Measurements from ENCODE around the gene CASQ1. TPM values are rescaled to one million over a fixed set of nuclear protein-coding genes. Genes with fewer than 3 reads are reported as not detected.
A peak's percentile ranks its signal among the peaks of the same experiment; 100 is the strongest.

The CASQ1 gene
- 0.27 TPM for total RNA-seq
- long read RNA-seq: 0 reads

DNA sequence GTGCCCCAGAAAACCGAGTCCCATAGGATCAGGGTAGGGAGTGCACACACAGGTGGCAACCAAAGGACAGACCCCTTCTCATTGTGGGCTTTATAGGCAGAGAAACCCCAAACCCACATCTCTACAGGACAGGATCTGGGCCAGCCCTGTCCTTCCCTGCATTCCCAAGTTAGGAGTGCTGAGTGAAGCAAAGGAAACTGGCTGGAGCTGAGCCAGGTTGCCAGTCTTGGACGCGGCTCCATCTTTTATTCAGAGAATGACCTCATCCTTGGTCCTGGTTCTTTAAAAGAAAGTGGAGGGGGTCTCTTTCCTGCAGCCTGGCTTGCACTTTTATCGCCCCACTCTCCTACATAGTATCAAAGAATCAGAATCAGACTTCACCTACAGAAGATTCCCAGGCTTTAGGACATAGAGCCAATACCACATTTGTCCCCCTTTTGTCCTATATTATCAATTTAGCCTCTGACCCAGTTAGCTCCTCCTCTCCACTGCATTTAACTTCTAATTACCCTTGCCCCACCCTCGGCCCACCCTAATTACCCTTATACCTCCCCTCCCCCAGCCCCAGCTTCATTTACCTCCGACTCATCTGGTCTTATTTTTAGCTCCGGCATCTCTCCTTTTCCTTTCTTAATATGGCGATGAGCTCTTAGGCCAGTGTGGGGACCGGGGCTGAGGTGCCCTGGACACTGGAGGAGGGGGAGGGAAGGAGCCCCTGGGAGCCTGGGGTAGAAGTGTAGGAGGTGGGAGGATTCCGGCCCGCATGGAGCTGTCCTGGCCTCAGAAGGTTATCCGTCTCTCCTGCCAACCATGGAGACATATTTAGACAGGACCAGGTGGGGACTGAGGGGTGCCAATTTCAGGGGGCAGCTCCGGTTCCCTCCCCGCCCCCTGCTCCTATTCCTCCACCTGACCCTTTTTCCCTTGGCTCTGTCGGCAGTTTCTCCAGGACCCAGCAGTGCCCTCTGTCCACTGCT, at the start of gene CASQ1:
CASQ1 (plus strand) TSS at position 927 of the 977 bp plus-strand sequence. CDS start 177 bp downstream, outside the sequence.
- TF ChIP-seq, protein P1, sequence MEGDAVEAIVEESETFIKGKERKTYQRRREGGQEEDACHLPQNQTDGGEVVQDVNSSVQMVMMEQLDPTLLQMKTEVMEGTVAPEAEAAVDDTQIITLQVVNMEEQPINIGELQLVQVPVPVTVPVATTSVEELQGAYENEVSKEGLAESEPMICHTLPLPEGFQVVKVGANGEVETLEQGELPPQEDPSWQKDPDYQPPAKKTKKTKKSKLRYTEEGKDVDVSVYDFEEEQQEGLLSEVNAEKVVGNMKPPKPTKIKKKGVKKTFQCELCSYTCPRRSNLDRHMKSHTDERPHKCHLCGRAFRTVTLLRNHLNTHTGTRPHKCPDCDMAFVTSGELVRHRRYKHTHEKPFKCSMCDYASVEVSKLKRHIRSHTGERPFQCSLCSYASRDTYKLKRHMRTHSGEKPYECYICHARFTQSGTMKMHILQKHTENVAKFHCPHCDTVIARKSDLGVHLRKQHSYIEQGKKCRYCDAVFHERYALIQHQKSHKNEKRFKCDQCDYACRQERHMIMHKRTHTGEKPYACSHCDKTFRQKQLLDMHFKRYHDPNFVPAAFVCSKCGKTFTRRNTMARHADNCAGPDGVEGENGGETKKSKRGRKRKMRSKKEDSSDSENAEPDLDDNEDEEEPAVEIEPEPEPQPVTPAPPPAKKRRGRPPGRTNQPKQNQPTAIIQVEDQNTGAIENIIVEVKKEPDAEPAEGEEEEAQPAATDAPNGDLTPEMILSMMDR (IDR thresholded peaks at IDR 0.05): no peak
- Histone ChIP-seq H3K9me3 (no peaks in the 10 kb centered on the region), H3K4me3 (no peak within 1 kb of the TSS), H3K27me3 (ENCODE audit: low read depth) (no peaks in the 10 kb centered on the region), H3K36me3 (no peaks in the 10 kb centered on the region), H3K4me1 (peaks cover 9% of the 10 kb centered on the region), H3K27ac (no peak within 1 kb of the TSS)
- intact Hi-C loops (cut with DNase I): no loop called here
- DNase-seq: no peak
- no peak for ATAC-seq

DNA sequence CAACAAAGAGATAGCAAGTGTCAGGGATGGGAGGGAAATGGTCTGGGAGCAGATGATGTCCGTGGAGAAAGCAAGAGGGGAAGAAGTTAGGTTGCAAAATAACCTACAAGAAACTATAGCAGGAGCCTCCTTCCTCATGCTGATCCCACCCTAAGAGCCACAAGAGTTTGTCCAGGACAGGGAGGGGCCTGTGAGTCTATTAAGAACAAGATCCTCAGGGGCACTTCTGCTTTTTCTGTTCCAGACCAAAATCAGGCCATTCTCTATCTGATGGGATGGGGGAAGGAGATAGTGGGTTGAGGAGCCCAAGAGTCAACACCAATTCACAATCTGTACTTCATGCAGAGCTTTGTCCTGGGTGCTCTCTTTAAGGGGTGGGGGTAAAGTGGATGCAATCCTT, 46.7 kb upstream of the CASQ1 start:
- H3K4me3 ChIP-seq: no peak overlapping the region
- no peaks in the 10 kb centered on the region for H3K36me3 ChIP-seq
- H3K27me3 ChIP-seq (ENCODE audit: low read depth): no peaks in the 10 kb centered on the region
- H3K27ac ChIP-seq: no peak overlapping the region
- TF ChIP-seq, protein P1 (IDR thresholded peaks at IDR 0.05): no peak
- H3K4me1 ChIP-seq: no peaks in the 10 kb centered on the region
- DNase-seq (no peak), ATAC-seq (peak; percentile 40 to 82)
- intact Hi-C loops (cut with DNase I): no loop called here
- no peaks in the 10 kb centered on the region for H3K9me3 ChIP-seq

DNA sequence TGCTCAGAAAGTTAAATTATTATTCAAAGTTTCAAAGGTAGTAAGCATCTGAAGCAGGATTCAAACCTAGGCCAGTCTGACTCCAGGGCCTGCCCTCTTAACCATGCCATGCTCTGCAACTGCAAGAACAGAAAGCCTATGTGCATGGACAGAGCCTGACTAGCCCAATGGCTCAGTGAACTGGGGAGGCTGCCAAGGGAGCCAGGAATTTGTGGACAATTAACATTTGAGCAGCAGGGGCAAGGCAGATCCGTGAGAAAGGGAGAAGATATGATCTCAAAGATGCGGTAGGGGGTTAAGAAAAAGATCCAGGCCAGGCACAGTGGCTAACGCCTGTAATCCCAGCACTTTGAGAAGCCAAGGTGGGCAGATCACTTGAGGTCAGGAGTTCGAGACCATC, 45.5 kb upstream of the CASQ1 start:
- ATAC-seq (no peak), DNase-seq (no peak)
- intact Hi-C loops (cut with DNase I): no loop called here
- Histone ChIP-seq H3K9me3 (no peaks in the 10 kb centered on the region), H3K27ac (no peak overlapping the region), H3K4me3 (no peak overlapping the region), H3K4me1 (no peaks in the 10 kb centered on the region), H3K27me3 (ENCODE audit: low read depth) (no peaks in the 10 kb centered on the region), H3K36me3 (no peaks in the 10 kb centered on the region)
- TF ChIP-seq, protein P1 (IDR thresholded peaks at IDR 0.05): no peak

DNA sequence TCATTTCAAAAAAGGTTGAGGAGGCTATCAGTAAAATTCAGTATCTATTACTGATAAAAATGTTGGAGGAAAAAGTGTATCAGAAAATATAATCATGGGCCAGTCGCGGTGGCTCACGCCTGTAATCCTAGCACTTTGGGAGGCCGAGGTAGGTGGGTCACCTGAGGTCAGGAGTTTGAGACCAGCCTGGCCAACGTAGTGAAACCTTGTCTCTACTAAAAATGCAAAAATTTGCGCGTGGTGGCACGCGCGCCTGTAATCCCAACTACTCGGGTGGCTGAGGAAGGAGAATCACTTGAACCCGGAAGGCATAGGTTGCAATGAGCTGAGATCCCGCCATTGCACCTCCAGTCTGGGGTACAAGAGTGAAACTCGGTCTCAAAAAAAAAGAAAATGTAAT, 44.3 kb upstream of the CASQ1 start:
- H3K4me1 ChIP-seq: no peaks in the 10 kb centered on the region
- DNase-seq: no peak
- intact Hi-C loops (cut with DNase I): no loop called here
- no peak overlapping the region for H3K27ac ChIP-seq
- no peak for ATAC-seq
- TF ChIP-seq, protein P1 (IDR thresholded peaks at IDR 0.05): no peak
- no peaks in the 10 kb centered on the region for H3K27me3 ChIP-seq (ENCODE audit: low read depth)
- H3K4me3 ChIP-seq: no peak overlapping the region
- no peaks in the 10 kb centered on the region for H3K36me3 ChIP-seq
- H3K9me3 ChIP-seq: no peaks in the 10 kb centered on the region

DNA sequence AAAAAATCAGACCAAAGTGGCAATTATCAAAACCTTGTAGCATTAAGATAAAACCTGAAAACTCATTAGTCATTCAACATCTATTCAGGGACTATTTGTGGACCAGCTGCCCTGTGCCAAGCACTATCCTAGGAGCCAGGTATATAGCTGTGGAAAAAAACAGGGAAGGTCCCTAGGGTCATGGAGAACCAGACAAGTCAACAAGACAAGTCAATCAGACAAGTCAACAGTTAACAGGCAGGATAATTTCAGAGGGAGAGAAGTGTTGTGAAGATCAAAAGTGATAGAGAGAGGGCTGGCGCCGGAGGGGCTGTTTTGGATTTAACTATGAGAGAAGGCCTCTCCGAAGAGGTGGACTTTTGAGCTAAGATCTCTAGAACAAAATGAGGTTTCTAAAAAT, 42.3 kb upstream of the CASQ1 start:
- no peak overlapping the region for H3K4me3 ChIP-seq
- intact Hi-C loops (cut with DNase I): no loop called here
- no peaks in the 10 kb centered on the region for H3K9me3 ChIP-seq
- H3K4me1 ChIP-seq: no peaks in the 10 kb centered on the region
- DNase-seq (no peak), ATAC-seq (no peak)
- H3K27ac ChIP-seq: no peak overlapping the region
- H3K36me3 ChIP-seq: no peaks in the 10 kb centered on the region
- TF ChIP-seq, protein P1 (IDR thresholded peaks at IDR 0.05): no peak
- no peaks in the 10 kb centered on the region for H3K27me3 ChIP-seq (ENCODE audit: low read depth)
